Measurements from ENCODE around the gene SOX18. TPM values are rescaled to one million over a fixed set of nuclear protein-coding genes. Genes with fewer than 3 reads are reported as not detected.
"Not testable (repeated sequence)": the region's sequence is repeated elsewhere in the genome, so short reads cannot be mapped to it uniquely, and the experiment has no call there.

SOX18 gene
- total RNA-seq, 4 donors from 2014 or later = 2.9 to 6.5 (median 5.6) TPM

- Histone ChIP-seq H3K27me3 (peaks cover 12 to 21% (median 14%) of the 10 kb centered on the region in 3 donors), H3K27ac (no peak overlapping the region), H3K9me3 (no peaks in the 10 kb centered on the region), H3K4me1 (no peaks in the 10 kb centered on the region), H3K36me3 (no peaks in the 10 kb centered on the region), H3K4me3 (no peak overlapping the region)
- DNase-seq = no peak
- TF ChIP-seq POLR2A (IDR thresholded peaks at IDR 0.05) (no peak), CTCF (IDR thresholded peaks at IDR 0.05 in 4 of 5, conservative IDR thresholded peaks at IDR 0.05 in 1 of 5) (no peak)
- ATAC-seq = no peak
- in situ Hi-C loops (cut with MboI; ENCODE audit: low sequenced_read_pairs in 4 of 4) (no loop called here), intact Hi-C loops (cut with DNase I; ENCODE audit: low total_unique reads) (loop anchor here (10.0 kb wide), 1 partner anchor 1105 kb away; no protein-coding TSS in a partner anchor)
Observed at GRCh38 chr20:64090165-64090564, 40.7 kb upstream of the SOX18 start.

- H3K4me1 ChIP-seq; H3K36me3 ChIP-seq; H3K4me3 ChIP-seq; DNase-seq; in situ Hi-C loops (cut with MboI; ENCODE audit: low sequenced_read_pairs in 4 of 4); ATAC-seq; H3K27ac ChIP-seq; H3K9me3 ChIP-seq; intact Hi-C loops (cut with DNase I; ENCODE audit: low total_unique reads): not testable (repeated sequence)
- H3K27me3 ChIP-seq = peaks cover 23 to 35% (median 26%) of the 10 kb centered on the region in 3 donors
Observed at GRCh38 chr20:64088586-64088985, 39.1 kb upstream of the SOX18 start.

- in situ Hi-C loops (cut with MboI; ENCODE audit: low sequenced_read_pairs in 4 of 4); H3K4me3 ChIP-seq; H3K27ac ChIP-seq; H3K36me3 ChIP-seq; H3K4me1 ChIP-seq; H3K9me3 ChIP-seq; ATAC-seq; intact Hi-C loops (cut with DNase I; ENCODE audit: low total_unique reads); DNase-seq: not testable (repeated sequence)
- peaks cover 23 to 39% (median 31%) of the 10 kb centered on the region in 3 donors for H3K27me3 ChIP-seq
Observed at GRCh38 chr20:64087226-64087825, 37.9 kb upstream of the SOX18 start.

GRCh38 chr20:64086801-64087200, 37.4 kb upstream of the SOX18 start:
- Histone ChIP-seq H3K36me3 (no peaks in the 10 kb centered on the region), H3K27me3 (peaks cover 23 to 39% (median 31%) of the 10 kb centered on the region in 3 donors), H3K9me3 (no peaks in the 10 kb centered on the region), H3K4me1 (peaks cover 3 to 4% of the 10 kb centered on the region in 2 donors), H3K4me3 (no peak overlapping the region), H3K27ac (no peak overlapping the region)
- intact Hi-C loops (cut with DNase I; ENCODE audit: low total_unique reads) (no loop called here), in situ Hi-C loops (cut with MboI; ENCODE audit: low sequenced_read_pairs in 4 of 4) (no loop called here)
- ATAC-seq = no peak
- DNase-seq = no peak
- TF ChIP-seq CTCF (IDR thresholded peaks at IDR 0.05 in 4 of 5, conservative IDR thresholded peaks at IDR 0.05 in 1 of 5) (no peak), POLR2A (IDR thresholded peaks at IDR 0.05) (no peak)

GRCh38 chr20:64084685-64085152, 35.3 kb upstream of the SOX18 start:
- no peak overlapping the region for H3K27ac ChIP-seq
- intact Hi-C loops (cut with DNase I; ENCODE audit: low total_unique reads) = no loop called here
- ATAC-seq = no peak

More at GRCh38 chr20:64084685-64085152, 35.3 kb upstream of the SOX18 start:
- H3K9me3 ChIP-seq = no peaks in the 10 kb centered on the region
- no peak for DNase-seq
- no peak overlapping the region for H3K4me3 ChIP-seq
- H3K4me1 ChIP-seq = peaks cover 3 to 4% of the 10 kb centered on the region in 2 donors
- peaks cover 23 to 39% (median 31%) of the 10 kb centered on the region in 3 donors for H3K27me3 ChIP-seq
- H3K36me3 ChIP-seq = no peaks in the 10 kb centered on the region
- TF ChIP-seq CTCF (IDR thresholded peaks at IDR 0.05 in 4 of 5, conservative IDR thresholded peaks at IDR 0.05 in 1 of 5) (no peak), POLR2A (IDR thresholded peaks at IDR 0.05) (no peak)
- in situ Hi-C loops (cut with MboI; ENCODE audit: low sequenced_read_pairs in 4 of 4) = no loop called here

All from gastrocnemius medialis (tissue), 4 donors.